ENCODE measurements around the gene SPHKAP.

- TF ChIP-seq EZH2 (IDR thresholded peaks at IDR 0.05), result no peak
- no peak for TF ChIP-seq POLR2AphosphoS5 (IDR thresholded peaks at IDR 0.05; ENCODE audit: borderline replicate concordance, low read depth, low read length)
Observed at GRCh38 chr2:228048838-228049490, 132.5 kb downstream of the SPHKAP start.

Measured in SK-N-MC (cell line).